NCI-H2227 (cell line): ENCODE data around the gene SOX10.
"Not testable (repeated sequence)": the region's sequence is repeated elsewhere in the genome, so short reads cannot be mapped to it uniquely, and the experiment has no call there.

Source experiments
- DNase-seq: peaks from one replicate; lab custom pipeline; 2025; ENCODE audit not compliant: unreplicated experiment; lab: John Stamatoyannopoulos, UW

The SOX10 gene

GRCh38 chr22:37965940-37966664 lies 18.3 kb downstream of the SOX10 start:
- no peak for DNase-seq

- DNase-seq = no peak
These were observed 23.3 kb downstream of the SOX10 start for GRCh38 chr22:37961062-37961461.

GRCh38 chr22:37959231-37959825 lies 25.0 kb downstream of the SOX10 start:
- DNase-seq = no peak

- no peak for DNase-seq
These were observed 27.1 kb downstream of the SOX10 start for GRCh38 chr22:37957232-37957631.

GRCh38 chr22:37955825-37956397 lies 28.4 kb downstream of the SOX10 start:
- DNase-seq = not testable (repeated sequence)

- no peak for DNase-seq
These were observed 29.7 kb downstream of the SOX10 start for GRCh38 chr22:37954686-37955085.

GRCh38 chr22:37953437-37954179 lies 30.7 kb downstream of the SOX10 start, which contains the start of the genes C22orf23 and POLR2F:
C22orf23 (minus strand) TSS chr22:37953601; CDS start chr22:37953149, 452 bp downstream.
POLR2F (plus strand) TSS chr22:37953699; CDS start chr22:37953788, 89 bp downstream.
- peak; percentile 95 for DNase-seq

- no peak for DNase-seq
These were observed 31.3 kb downstream of the SOX10 start for GRCh38 chr22:37953062-37953436.

- not testable (repeated sequence) for DNase-seq
These were observed 31.7 kb downstream of the SOX10 start for GRCh38 chr22:37952629-37953028.

GRCh38 chr22:37951305-37951704 lies 33.0 kb downstream of the SOX10 start:
- DNase-seq = no peak

- DNase-seq = not testable (repeated sequence)
These were observed 37.1 kb downstream of the SOX10 start for GRCh38 chr22:37947142-37947795.

GRCh38 chr22:37944423-37944822 lies 39.9 kb downstream of the SOX10 start:
- DNase-seq = not testable (repeated sequence)

- DNase-seq = no peak
These were observed 40.5 kb downstream of the SOX10 start for GRCh38 chr22:37943825-37944198.

GRCh38 chr22:37943136-37943824 lies 41.1 kb downstream of the SOX10 start:
- no peak for DNase-seq

GRCh38 chr22:37942133-37942532 lies 42.2 kb downstream of the SOX10 start:
- DNase-seq = no peak

- DNase-seq = no peak
These were observed 43.5 kb downstream of the SOX10 start for GRCh38 chr22:37940698-37941376.

GRCh38 chr22:37933711-37934376 lies 50.5 kb downstream of the SOX10 start:
- peak; percentile 74 for DNase-seq

GRCh38 chr22:37932821-37933578 lies 51.4 kb downstream of the SOX10 start:
- DNase-seq = no peak

GRCh38 chr22:37932401-37932800 lies 52.0 kb downstream of the SOX10 start:
- DNase-seq = no peak
